ENCODE data around the gene SFT2D1.

GRCh38 chr6:166336847-166337246 is 5.5 kb downstream of the SFT2D1 start:
- TF ChIP-seq, protein P1, sequence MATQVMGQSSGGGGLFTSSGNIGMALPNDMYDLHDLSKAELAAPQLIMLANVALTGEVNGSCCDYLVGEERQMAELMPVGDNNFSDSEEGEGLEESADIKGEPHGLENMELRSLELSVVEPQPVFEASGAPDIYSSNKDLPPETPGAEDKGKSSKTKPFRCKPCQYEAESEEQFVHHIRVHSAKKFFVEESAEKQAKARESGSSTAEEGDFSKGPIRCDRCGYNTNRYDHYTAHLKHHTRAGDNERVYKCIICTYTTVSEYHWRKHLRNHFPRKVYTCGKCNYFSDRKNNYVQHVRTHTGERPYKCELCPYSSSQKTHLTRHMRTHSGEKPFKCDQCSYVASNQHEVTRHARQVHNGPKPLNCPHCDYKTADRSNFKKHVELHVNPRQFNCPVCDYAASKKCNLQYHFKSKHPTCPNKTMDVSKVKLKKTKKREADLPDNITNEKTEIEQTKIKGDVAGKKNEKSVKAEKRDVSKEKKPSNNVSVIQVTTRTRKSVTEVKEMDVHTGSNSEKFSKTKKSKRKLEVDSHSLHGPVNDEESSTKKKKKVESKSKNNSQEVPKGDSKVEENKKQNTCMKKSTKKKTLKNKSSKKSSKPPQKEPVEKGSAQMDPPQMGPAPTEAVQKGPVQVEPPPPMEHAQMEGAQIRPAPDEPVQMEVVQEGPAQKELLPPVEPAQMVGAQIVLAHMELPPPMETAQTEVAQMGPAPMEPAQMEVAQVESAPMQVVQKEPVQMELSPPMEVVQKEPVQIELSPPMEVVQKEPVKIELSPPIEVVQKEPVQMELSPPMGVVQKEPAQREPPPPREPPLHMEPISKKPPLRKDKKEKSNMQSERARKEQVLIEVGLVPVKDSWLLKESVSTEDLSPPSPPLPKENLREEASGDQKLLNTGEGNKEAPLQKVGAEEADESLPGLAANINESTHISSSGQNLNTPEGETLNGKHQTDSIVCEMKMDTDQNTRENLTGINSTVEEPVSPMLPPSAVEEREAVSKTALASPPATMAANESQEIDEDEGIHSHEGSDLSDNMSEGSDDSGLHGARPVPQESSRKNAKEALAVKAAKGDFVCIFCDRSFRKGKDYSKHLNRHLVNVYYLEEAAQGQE (IDR thresholded peaks at IDR 0.05; ENCODE audit: low read depth), result no peak
- TF ChIP-seq POLR2A (IDR thresholded peaks at IDR 0.05; ENCODE audit: borderline replicate concordance, extremely low read depth, insufficient read depth, insufficient read length) (no peak), YY1 (IDR thresholded peaks at IDR 0.05; ENCODE audit: extremely low read depth, insufficient replicate concordance, low read depth, low read length) (no peak), CEBPB (IDR thresholded peaks at IDR 0.05; ENCODE audit: low read depth) (no peak), RAD21 (IDR thresholded peaks at IDR 0.05; ENCODE audit: low read depth) (no peak), EZH2 (IDR thresholded peaks at IDR 0.05) (no peak), ZNF274 (IDR thresholded peaks at IDR 0.05; ENCODE audit: low read depth, low read length) (no peak)
- TF ChIP-seq, protein P2, sequence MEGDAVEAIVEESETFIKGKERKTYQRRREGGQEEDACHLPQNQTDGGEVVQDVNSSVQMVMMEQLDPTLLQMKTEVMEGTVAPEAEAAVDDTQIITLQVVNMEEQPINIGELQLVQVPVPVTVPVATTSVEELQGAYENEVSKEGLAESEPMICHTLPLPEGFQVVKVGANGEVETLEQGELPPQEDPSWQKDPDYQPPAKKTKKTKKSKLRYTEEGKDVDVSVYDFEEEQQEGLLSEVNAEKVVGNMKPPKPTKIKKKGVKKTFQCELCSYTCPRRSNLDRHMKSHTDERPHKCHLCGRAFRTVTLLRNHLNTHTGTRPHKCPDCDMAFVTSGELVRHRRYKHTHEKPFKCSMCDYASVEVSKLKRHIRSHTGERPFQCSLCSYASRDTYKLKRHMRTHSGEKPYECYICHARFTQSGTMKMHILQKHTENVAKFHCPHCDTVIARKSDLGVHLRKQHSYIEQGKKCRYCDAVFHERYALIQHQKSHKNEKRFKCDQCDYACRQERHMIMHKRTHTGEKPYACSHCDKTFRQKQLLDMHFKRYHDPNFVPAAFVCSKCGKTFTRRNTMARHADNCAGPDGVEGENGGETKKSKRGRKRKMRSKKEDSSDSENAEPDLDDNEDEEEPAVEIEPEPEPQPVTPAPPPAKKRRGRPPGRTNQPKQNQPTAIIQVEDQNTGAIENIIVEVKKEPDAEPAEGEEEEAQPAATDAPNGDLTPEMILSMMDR (IDR thresholded peaks at IDR 0.05 in 2 of 3, conservative IDR thresholded peaks at IDR 0.05 in 1 of 3; ENCODE audit: borderline replicate concordance in 1 of 3, insufficient read depth in 1 of 3, low read depth in 2 of 3, low read length in 2 of 3), result no peak

Data from HCT116 (cell line).